WTC11 (cell line): ENCODE data around the gene SLC26A3. TPM values are rescaled to one million over a fixed set of nuclear protein-coding genes. Genes with fewer than 3 reads are reported as not detected.

Source experiments
- ATAC-seq: fragments of 200-7000 bp; cut with Tn5 transposase; 2 replicates; pipeline ENCODE4 v1.10.0; 2021; ENCODE audit warnings: mild to moderate bottlenecking, moderate library complexity
- CTCF ChIA-PET: fragments of 300-600 bp; sonication (Branson Sonifier 250); formaldehyde crosslinking; loops from one replicate; lab custom pipeline; 2021; ENCODE audit warnings: antibody characterized with exemption; lab: Charles Lee
- POLR2A ChIA-PET: fragments of 350-600 bp; sonication (Branson Sonifier 250); formaldehyde crosslinking; loops from one replicate; lab custom pipeline; 2021; ENCODE audit warnings: antibody characterized with exemption; lab: Charles Lee
- DNase-seq: peaks from one replicate; pipeline ENCODE4 v3.0.0; 2021; ENCODE audit warnings: low spot score
- H3K27ac Mint-ChIP-seq: 2 replicates; pipeline ENCODE4 v1.8.0; 2021; ENCODE audit warnings: mixed read lengths
- H3K27me3 Mint-ChIP-seq: 2 replicates; pipeline ENCODE4 v1.8.0; 2021; ENCODE audit warnings: low read depth, mild to moderate bottlenecking, moderate library complexity, mixed read lengths
- H3K36me3 Mint-ChIP-seq: 2 replicates; pipeline ENCODE4 v1.8.0; 2021; ENCODE audit warnings: mixed read lengths
- H3K4me1 Mint-ChIP-seq: 2 replicates; pipeline ENCODE4 v1.8.0; 2022; ENCODE audit warnings: mixed read lengths
- H3K4me3 Mint-ChIP-seq: 2 replicates; pipeline ENCODE4 v1.8.0; 2021; ENCODE audit warnings: mild to moderate bottlenecking, moderate library complexity, mixed read lengths
- H3K9me3 Mint-ChIP-seq: 2 replicates; pipeline ENCODE4 v1.8.0; 2021; ENCODE audit warnings: mixed read lengths
- ELF4 ChIP-seq: sonication (generic); formaldehyde crosslinking; IDR thresholded peaks from 2 replicates; pipeline ENCODE4 v1.8.1; 2022; ENCODE audit warnings: low read depth, mild to moderate bottlenecking, moderate library complexity, missing genetic modification reagents
- HMGA2 ChIP-seq: fragments of 250-450 bp; sonication (Bioruptor Pico); IDR thresholded peaks from 2 replicates; pipeline ENCODE4 v1.4.0; 2021; ENCODE audit warnings: mild to moderate bottlenecking, moderate library complexity
- IRF2 ChIP-seq: sonication (generic); formaldehyde crosslinking; IDR thresholded peaks from 2 replicates; pipeline ENCODE4 v1.8.0; 2022; ENCODE audit warnings: low read depth, missing genetic modification reagents, borderline replicate concordance
- MXD4 ChIP-seq: fragments of 250-450 bp; sonication (Bioruptor Pico); IDR thresholded peaks from 2 replicates; pipeline ENCODE4 v1.8.0; 2021; ENCODE audit warnings: mild to moderate bottlenecking, moderate library complexity, borderline replicate concordance
- NFE2L1 ChIP-seq: sonication (generic); formaldehyde crosslinking; IDR thresholded peaks from 2 replicates; pipeline ENCODE4 v1.8.1; 2023; ENCODE audit warnings: missing genetic modification reagents
- SMAD3 ChIP-seq: sonication (generic); formaldehyde crosslinking; IDR thresholded peaks from 2 replicates; pipeline ENCODE4 v1.8.0; 2022; ENCODE audit warnings: missing genetic modification reagents, mild to moderate bottlenecking, borderline replicate concordance
- SMAD4 ChIP-seq: sonication (generic); formaldehyde crosslinking; IDR thresholded peaks from 2 replicates; pipeline ENCODE4 v1.8.0; 2022; ENCODE audit warnings: mild to moderate bottlenecking, missing genetic modification reagents
- ZBTB21 ChIP-seq: sonication (generic); formaldehyde crosslinking; IDR thresholded peaks from 2 replicates; pipeline ENCODE4 v1.8.1; 2023; ENCODE audit warnings: mild to moderate bottlenecking, missing genetic modification reagents, borderline replicate concordance
- ZNF219 ChIP-seq: sonication (generic); formaldehyde crosslinking; IDR thresholded peaks from 2 replicates; pipeline ENCODE4 v1.8.0; 2023; ENCODE audit warnings: missing genetic modification reagents, mild to moderate bottlenecking, borderline replicate concordance
- ZNF281 ChIP-seq: sonication (generic); formaldehyde crosslinking; IDR thresholded peaks from 2 replicates; pipeline ENCODE4 v1.8.0; 2023; ENCODE audit warnings: mild to moderate bottlenecking, missing genetic modification reagents
- ZNF396 ChIP-seq: fragments of 250-450 bp; sonication (Bioruptor Pico); IDR thresholded peaks from 2 replicates; pipeline ENCODE4 v1.8.0; 2021; ENCODE audit warnings: mild to moderate bottlenecking, moderate library complexity, borderline replicate concordance
- ZNF512 ChIP-seq: sonication (generic); formaldehyde crosslinking; IDR thresholded peaks from 2 replicates; pipeline ENCODE4 v1.8.1; 2022; ENCODE audit warnings: missing genetic modification reagents, borderline replicate concordance
- total RNA-seq: library from RNA; stranded (reverse); gene quantifications from 3 replicates; pipeline ENCODE4 v1.2.3, GENCODE V29; 2021
- TF ChIP-seq, protein P1 (sequence below): sonication (generic); formaldehyde crosslinking; conservative IDR thresholded peaks from 2 replicates; pipeline ENCODE4 v1.8.1; 2023; ENCODE audit warnings: mild to moderate bottlenecking, low read depth, missing genetic modification reagents, moderate library complexity
- TF ChIP-seq, protein P2 (sequence below): sonication (generic); formaldehyde crosslinking; IDR thresholded peaks from 2 replicates; pipeline ENCODE4 v1.8.0; 2023; ENCODE audit warnings: missing genetic modification reagents
- TF ChIP-seq, protein P3 (sequence below): fragments of 250-450 bp; sonication (Bioruptor Pico); IDR thresholded peaks from 2 replicates; pipeline ENCODE4 v1.9.0; 2021; ENCODE audit warnings: mild to moderate bottlenecking

SLC26A3 gene
- total RNA-seq, 1 experiment from 2014 or later: 0.28 TPM

- no peak for TF ChIP-seq ZNF281 (CRISPR knock-in tag)
- TF ChIP-seq ZBTB21 (CRISPR knock-in tag): no peak
- no peak for TF ChIP-seq HMGA2 (CRISPR knock-in tag)
- TF ChIP-seq ZNF396 (CRISPR knock-in tag): no peak
- TF ChIP-seq ELF4 (CRISPR knock-in tag): no peak
- TF ChIP-seq, all 79 proteins: peak for 0
Observed at GRCh38 chr7:107773027-107773426, 30.0 kb downstream of the SLC26A3 start (continued).

DNA sequence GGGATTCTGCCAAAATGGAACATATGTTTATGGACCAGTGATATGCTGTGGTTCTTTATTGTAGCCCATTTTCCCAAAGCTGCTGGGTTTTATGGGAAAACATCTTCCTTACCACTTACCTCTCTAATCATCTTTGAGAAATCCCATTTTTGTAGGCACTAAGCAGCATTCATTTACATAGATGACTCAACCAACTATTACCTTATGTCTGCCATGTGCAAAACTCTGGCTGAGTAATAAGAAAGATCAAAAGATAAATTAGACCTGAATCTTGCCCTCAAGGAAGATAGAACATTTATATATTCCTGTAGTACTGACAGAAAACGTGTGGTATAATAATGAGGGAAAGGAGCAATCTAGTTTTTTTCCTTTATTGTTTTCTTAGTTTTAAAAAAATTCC lies 34.8 kb downstream of the SLC26A3 start:
- CTCF ChIA-PET: no interaction called here
- ATAC-seq: no peak
- H3K4me3 Mint-ChIP-seq: no peak overlapping the region
- H3K9me3 Mint-ChIP-seq: no peaks in the 10 kb centered on the region
- POLR2A ChIA-PET: no interaction called here
- no peak for DNase-seq
- H3K27ac Mint-ChIP-seq: no peak overlapping the region
- H3K36me3 Mint-ChIP-seq: no peaks in the 10 kb centered on the region
- H3K4me1 Mint-ChIP-seq: no peaks in the 10 kb centered on the region
- TF ChIP-seq, protein P1, sequence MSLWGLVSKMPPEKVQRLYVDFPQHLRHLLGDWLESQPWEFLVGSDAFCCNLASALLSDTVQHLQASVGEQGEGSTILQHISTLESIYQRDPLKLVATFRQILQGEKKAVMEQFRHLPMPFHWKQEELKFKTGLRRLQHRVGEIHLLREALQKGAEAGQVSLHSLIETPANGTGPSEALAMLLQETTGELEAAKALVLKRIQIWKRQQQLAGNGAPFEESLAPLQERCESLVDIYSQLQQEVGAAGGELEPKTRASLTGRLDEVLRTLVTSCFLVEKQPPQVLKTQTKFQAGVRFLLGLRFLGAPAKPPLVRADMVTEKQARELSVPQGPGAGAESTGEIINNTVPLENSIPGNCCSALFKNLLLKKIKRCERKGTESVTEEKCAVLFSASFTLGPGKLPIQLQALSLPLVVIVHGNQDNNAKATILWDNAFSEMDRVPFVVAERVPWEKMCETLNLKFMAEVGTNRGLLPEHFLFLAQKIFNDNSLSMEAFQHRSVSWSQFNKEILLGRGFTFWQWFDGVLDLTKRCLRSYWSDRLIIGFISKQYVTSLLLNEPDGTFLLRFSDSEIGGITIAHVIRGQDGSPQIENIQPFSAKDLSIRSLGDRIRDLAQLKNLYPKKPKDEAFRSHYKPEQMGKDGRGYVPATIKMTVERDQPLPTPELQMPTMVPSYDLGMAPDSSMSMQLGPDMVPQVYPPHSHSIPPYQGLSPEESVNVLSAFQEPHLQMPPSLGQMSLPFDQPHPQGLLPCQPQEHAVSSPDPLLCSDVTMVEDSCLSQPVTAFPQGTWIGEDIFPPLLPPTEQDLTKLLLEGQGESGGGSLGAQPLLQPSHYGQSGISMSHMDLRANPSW (CRISPR knock-in tag): no peak
- no peak for TF ChIP-seq ZNF219
- peaks cover 9% of the 10 kb centered on the region for H3K27me3 Mint-ChIP-seq

DNA sequence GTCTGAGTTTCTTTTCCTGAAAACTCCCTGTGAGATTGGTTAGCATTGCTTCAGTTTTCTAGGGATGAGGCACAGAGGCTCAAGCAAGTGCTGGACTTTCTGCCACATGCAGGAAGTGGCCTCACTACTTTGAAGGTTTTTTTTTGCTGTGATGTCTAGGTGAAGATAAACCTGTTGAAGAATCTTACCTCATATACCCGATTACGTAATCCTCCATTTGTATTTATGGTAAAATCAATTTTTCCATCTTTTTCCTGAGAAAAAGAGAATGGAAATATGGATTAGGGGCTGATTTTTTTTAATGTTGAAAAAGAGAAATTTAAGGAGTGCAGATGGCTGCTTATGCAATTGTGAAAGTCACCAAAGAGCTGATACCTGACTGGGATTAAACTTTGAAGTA lies 35.6 kb downstream of the SLC26A3 start:
- POLR2A ChIA-PET: no interaction called here
- Mint-ChIP-seq H3K27me3 (peaks cover 9% of the 10 kb centered on the region), H3K36me3 (no peaks in the 10 kb centered on the region), H3K27ac (no peak overlapping the region), H3K4me3 (no peak overlapping the region), H3K4me1 (no peaks in the 10 kb centered on the region), H3K9me3 (no peaks in the 10 kb centered on the region)
- no peak for TF ChIP-seq IRF2 (CRISPR knock-in tag)
- DNase-seq: no peak
- CTCF ChIA-PET: no interaction called here
- ATAC-seq: no peak

DNA sequence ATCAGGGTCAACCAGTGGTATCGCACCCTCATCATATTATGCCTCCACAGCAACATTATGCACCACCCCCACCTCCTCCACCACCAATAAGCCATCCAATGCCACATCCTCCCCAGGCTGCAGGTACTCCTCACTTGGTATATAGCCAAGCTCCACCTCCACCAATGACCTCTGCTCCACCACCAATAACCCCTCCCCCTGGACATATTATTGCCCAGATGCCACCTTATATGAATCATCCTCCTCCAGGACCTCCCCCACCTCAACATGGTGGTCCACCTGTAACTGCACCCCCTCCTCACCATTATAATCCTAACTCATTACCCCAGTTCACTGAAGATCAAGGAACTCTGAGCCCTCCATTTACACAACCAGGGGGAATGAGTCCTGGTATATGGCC lies 44.4 kb downstream of the SLC26A3 start:
- H3K27ac Mint-ChIP-seq: no peak overlapping the region
- TF ChIP-seq ELF4 (CRISPR knock-in tag): no peak
- H3K4me3 Mint-ChIP-seq: no peak overlapping the region
- ChIA-PET CTCF (no interaction called here), POLR2A (no interaction called here)
- no peaks in the 10 kb centered on the region for H3K9me3 Mint-ChIP-seq
- ATAC-seq (no peak), DNase-seq (no peak)
- no peaks in the 10 kb centered on the region for H3K27me3 Mint-ChIP-seq
- H3K36me3 Mint-ChIP-seq: peaks cover 38% of the 10 kb centered on the region
- H3K4me1 Mint-ChIP-seq: no peaks in the 10 kb centered on the region

DNA sequence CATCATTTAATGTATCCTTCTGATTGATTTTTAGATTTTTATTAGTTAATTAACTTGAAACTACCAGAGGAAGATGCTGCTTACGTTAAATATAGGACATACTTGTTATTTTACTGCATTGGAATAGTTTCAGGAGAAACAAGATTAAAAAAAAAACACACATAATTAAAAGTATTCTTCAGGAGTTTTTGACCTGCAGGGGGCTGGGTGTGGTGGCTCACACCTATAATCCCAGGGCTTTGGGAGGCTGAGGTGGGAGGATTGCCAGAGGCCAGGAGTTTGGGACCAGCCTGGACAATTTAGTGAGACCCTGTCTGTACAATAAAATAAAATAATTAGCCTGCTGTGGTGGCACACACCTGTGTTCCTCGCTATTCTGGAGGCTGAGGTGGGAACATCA lies 48.4 kb downstream of the SLC26A3 start:
- ATAC-seq (no peak), DNase-seq (no peak)
- Mint-ChIP-seq H3K36me3 (peaks cover 70% of the 10 kb centered on the region), H3K4me1 (no peaks in the 10 kb centered on the region), H3K27me3 (no peaks in the 10 kb centered on the region), H3K4me3 (no peak overlapping the region), H3K27ac (no peak overlapping the region), H3K9me3 (no peaks in the 10 kb centered on the region)
- POLR2A ChIA-PET: no interaction called here
- CTCF ChIA-PET: no interaction called here
- TF ChIP-seq MXD4: no peak
- TF ChIP-seq SMAD4 (CRISPR knock-in tag): no peak
- TF ChIP-seq ZNF512 (CRISPR knock-in tag): no peak
- TF ChIP-seq, protein P1 (CRISPR knock-in tag): no peak
- TF ChIP-seq NFE2L1 (CRISPR knock-in tag): no peak
- TF ChIP-seq, protein P2, sequence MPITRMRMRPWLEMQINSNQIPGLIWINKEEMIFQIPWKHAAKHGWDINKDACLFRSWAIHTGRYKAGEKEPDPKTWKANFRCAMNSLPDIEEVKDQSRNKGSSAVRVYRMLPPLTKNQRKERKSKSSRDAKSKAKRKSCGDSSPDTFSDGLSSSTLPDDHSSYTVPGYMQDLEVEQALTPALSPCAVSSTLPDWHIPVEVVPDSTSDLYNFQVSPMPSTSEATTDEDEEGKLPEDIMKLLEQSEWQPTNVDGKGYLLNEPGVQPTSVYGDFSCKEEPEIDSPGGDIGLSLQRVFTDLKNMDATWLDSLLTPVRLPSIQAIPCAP (CRISPR knock-in tag): no peak
- TF ChIP-seq, protein P3, sequence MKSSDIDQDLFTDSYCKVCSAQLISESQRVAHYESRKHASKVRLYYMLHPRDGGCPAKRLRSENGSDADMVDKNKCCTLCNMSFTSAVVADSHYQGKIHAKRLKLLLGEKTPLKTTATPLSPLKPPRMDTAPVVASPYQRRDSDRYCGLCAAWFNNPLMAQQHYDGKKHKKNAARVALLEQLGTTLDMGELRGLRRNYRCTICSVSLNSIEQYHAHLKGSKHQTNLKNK: no peak
- TF ChIP-seq SMAD3: no peak
